RPMI8226 (cell line): ENCODE results near the gene GDNF.

Source experiments
- DNase-seq: peaks from one replicate; pipeline ENCODE4 v3.0.0-alpha.2; 2015

The GDNF gene

DNA sequence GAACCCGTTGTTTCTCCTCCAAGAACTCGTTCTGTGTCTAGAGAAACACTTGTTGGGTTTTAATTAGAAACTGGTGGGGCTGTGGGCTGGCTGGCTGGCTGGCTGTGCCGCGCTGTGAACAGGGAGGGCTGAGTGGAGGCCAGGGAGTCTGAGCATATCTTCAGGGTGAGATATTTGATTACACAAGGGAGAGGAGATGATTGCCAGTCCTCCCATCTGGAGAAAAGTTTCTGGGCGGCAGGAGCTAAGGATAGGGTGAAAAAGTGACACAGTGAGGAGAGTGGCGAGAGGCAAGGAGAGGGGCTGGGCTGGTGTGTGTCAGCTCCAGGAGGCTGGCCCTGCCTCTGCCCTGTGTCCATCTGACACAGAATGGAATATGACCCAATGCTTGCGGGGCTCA, 63.0 kb downstream of the GDNF start:
- DNase-seq, result no peak

DNA sequence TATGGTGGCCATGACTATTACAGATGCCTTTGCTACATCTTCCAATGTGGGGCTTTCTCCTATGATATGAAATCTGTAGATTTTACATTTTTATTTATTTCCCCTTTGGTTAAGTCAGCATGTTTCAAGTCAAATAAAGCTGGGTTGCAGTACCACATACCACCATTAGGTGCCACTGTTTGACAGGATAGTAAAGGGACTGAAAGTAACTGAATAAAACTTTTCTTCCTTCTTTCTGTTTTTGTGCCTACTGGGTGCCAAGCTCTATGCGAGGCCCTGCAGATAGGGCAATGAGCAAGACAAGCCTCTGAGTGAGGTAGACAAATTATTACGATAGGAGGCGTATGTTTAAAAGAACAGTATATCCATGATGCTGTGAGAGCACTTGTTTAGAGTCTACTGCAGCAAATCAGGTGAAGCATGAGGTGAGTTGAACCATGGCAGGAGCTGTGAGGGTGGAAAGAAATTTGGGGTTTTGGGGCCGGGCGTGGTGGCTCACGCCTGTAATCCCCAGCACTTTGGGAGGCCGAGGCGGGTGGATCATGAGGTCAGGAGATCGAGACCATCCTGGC, 64.8 kb downstream of the GDNF start:
- peak; percentile 49 for DNase-seq

- DNase-seq, result no peak
Measured at GRCh38 chr5:37773809-37774208, 66.0 kb downstream of the GDNF start.

DNA sequence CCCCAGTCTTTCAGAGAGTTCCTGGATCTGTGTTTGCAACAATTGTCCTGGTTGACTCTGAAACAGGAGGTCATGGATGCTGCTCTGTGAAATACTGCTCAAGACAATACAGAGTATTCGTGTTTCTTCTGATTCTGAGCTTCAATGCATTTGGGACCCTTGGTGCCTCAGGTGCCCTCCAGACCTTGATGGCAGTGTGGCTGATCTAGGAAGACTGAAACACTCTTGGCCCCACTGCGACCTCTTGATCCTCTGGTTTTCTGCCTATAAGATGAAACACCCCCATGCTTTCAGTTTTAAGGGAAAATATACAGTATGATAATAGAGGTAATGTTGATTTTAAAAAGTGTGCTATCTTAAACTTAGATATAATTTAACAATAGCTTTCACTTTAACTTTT, 67.6 kb downstream of the GDNF start:
- DNase-seq, result no peak

GRCh38 chr5:37771731-37772130, 68.1 kb downstream of the GDNF start:
- DNase-seq, result no peak

DNA sequence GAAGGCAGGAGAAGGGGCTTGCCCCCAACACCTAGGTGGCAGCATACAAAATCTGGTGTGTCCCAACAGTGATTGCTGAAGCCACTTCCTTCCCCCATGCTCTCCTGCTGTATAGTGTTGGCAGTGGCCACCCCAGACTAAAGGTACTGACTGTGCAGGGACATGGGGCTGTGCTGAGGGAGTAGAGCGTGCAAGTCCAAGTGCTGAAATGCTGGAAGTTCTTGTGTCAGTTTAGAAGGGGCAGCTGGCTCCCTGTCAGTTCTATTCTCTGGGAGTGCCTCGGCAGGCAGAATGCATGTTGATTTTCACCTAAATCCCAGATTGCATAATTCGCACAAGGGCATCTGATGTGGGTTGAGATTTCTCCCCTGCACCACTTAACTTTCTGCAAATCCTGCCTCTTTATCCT, 68.6 kb downstream of the GDNF start:
- no peak for DNase-seq

DNA sequence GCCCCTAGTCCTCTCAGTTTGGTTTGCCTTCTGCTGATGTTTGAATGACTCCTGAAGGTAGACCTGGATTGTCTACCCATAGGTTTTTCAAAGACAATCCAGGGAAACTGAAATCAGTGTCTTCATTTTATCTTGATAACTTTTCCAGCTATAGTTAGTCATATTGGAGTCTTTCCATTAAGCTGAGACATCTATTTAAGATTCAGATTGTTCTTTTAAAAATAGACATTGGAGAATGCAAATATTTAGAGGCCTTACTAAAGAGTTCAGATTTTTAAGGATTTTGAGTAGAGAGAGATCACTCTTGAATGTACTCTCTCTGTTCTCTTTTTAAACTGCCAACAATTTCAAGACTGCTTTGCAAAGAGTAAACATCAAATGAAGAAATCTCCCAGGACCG, 69.1 kb downstream of the GDNF start:
- no peak for DNase-seq

GRCh38 chr5:37769840-37770239, 70.0 kb downstream of the GDNF start:
- DNase-seq, result no peak

DNA sequence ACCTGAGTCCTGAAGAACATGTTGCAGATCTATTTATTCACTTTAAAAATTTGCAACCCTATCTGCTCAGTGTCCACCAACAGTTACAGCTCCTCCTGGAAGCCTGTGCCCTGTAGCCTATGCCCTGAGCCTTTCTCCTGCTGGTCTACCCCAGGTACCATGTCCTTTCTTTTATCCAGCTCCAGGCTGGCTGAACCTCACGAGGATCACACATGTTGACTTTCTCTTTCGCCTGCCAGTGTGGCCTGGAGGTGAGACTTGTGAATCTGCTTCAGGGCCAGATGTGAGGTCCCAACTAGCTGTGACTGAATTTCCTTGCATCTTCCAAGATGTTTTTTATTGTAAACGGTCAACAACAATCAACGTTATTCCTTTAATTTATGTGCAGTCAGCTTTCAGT, 70.7 kb downstream of the GDNF start:
- DNase-seq, result no peak

DNA sequence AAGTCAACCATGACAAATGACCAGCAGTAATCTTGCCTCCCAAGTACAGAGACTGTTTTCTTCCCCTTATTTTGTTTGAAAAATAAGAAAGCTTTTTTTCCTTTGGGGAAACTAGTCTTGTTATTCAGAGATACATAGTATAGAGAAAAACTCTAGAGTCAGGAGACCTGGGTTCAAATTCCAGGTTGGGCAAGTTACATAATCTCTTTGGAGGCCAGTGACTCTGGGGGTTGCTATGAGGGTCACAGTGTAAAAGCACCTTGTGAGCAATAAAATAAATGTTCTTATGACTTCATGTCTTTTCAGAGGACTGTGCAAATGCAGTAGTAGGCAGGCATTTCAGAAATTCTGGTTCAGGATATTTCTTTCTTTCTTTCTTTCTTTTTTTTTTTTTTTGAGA, 71.5 kb downstream of the GDNF start:
- DNase-seq, result no peak

GRCh38 chr5:37767961-37768360, 71.9 kb downstream of the GDNF start:
- no peak for DNase-seq

GRCh38 chr5:37767251-37767650, 72.6 kb downstream of the GDNF start:
- no peak for DNase-seq
